DMS 273 (cell line): ENCODE data around the gene SIGLEC11.

ENCODE experiments used
- DNase-seq: peaks from one replicate; lab custom pipeline; 2025; ENCODE audit not compliant: unreplicated experiment; lab: John Stamatoyannopoulos, UW

SIGLEC11 gene

DNA sequence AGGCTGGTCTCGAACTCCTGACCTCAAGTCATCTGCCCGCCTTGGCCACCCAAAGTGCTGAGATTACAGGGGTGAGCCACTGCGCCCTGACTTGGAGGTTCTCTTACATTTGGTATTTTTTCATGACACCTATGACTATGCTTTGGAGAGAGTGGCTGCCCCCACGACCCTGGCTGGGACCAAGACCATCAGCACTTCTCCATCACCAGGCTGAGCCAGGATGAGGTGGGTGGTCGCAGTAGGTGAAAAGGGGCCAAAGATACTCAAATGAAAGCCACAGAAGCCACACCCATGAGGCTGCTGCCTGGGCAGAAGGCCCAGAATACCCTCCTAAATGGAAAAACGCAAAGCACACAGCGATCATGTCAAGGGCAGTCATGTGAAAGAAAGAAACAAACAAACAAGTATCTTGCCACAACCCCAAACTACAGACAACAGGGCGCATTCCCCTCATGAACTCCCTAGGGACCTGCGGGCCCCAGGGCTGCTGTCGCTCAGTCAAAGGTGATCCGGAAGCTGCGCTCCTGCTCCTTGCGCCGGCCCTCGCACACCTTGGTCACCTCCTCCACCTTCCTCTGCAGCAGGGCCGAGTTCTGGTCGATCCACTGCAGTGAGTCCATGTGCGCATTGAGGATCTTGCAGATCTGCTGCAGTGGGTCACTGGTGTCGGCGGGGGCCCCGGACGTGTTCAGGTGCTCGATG is 53.1 kb downstream of the SIGLEC11 start:
- DNase-seq, result no peak

DNA sequence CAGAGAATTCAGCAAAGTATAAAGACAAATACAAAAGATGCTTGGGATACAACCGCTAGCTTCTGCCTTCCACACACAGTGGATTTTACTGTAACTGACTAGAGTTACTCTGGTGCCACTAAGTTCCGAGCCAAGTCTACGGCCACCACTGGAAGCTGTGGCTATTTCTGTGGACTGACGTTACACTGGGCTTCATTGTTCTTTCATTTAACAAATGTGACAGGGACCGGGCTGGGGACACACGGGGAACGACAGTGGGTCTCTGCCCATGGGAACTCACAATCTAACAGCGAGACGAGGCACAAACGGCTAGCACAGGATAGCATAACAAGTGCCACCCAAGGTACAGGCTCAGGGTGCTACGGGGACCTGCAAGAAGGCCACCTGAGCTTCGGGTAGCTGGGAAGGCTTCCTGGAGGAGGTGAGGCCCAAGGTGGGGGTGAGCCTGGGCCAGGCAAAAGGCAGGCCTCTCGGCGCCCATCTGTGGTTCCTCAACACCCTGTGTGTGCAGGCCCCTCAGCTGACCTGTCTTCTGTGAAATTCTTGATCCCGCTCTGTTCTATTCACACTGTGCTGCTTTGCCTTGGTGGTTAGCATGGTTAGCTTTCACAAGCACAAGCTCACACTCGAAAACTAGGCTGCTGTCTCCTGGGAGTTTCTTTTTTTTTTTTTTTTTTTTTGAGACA is 54.0 kb downstream of the SIGLEC11 start:
- DNase-seq, result no peak

DNA sequence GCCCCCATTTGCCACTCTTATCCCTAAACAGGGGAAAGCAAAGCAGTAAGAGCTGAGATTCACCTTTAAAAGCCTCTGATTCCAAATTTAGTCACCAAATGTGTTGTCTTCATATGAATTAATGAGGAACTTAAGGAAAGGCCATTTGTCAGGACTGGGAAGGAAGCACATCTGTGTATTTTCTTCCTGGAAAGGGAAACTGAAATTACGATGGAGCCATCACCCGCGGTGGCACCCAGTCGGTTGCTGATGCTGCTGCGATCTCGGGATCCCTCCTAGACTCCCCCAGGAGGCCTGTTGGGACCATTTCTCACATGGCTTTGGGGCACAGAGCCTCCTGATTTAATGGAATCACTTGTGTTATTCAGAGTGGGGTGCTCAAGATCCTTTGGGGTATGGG is 56.8 kb downstream of the SIGLEC11 start:
- no peak for DNase-seq
